ENCODE data around the gene TMEM164. TPM values are rescaled to one million over a fixed set of nuclear protein-coding genes. Genes with fewer than 3 reads are reported as not detected.

The TMEM164 gene
- total and polyA plus RNA-seq, 4 experiments from 2014 or later = 0.52 to 17.2 (median 9.9) TPM

GRCh38 chrX:110042496-110042895, 39.6 kb downstream of the TMEM164 start:
- intact Hi-C loops (cut with micrococcal nuclease) = no loop called here
- ChIA-PET CTCF (ENCODE audit: partially characterized antibody) (interaction anchor here (1.4 kb wide), 1 partner anchor 104 kb away, joined by 4 read pairs; no protein-coding TSS in a partner anchor), POLR2A (ENCODE audit: partially characterized antibody) (no interaction called here)
- no peak for DNase-seq
- Mint-ChIP-seq H3K27me3 (no peaks in the 10 kb centered on the region), H3K27ac (no peak overlapping the region), H3K4me1 (peaks cover 5 to 22% (median 19%) of the 10 kb centered on the region in 4 donors), H3K4me3 (no peak overlapping the region), H3K9me3 (no peaks in the 10 kb centered on the region), H3K36me3 (peaks cover 0 to 2% of the 10 kb centered on the region in 2 donors)
- H3K36me3 ChIP-seq (ENCODE audit: insufficient read depth, low read length) = no peaks in the 10 kb centered on the region
- no peak overlapping the region for H3K4me3 ChIP-seq (ENCODE audit: low read length in 2 of 2)
- no peak overlapping the region for H3K27ac ChIP-seq (ENCODE audit: low read depth, low read length)
- H3K9me3 ChIP-seq (ENCODE audit: control insufficient read depth in 1 of 2, low read length in 2 of 2) = no peaks in the 10 kb centered on the region
- H3K27me3 ChIP-seq (ENCODE audit: insufficient read depth, low read length) = no peaks in the 10 kb centered on the region
- no peaks in the 10 kb centered on the region for H3K4me1 ChIP-seq (ENCODE audit: insufficient read depth, low read length)

- Histone ChIP-seq H3K9me3 (ENCODE audit: control insufficient read depth in 1 of 2, low read length in 2 of 2) (no peaks in the 10 kb centered on the region), H3K4me3 (ENCODE audit: low read length in 2 of 2) (no peak overlapping the region), H3K36me3 (ENCODE audit: insufficient read depth, low read length) (no peaks in the 10 kb centered on the region), H3K27me3 (ENCODE audit: insufficient read depth, low read length) (no peaks in the 10 kb centered on the region), H3K4me1 (ENCODE audit: insufficient read depth, low read length) (no peaks in the 10 kb centered on the region), H3K27ac (ENCODE audit: low read depth, low read length) (no peak overlapping the region)
- ChIA-PET CTCF (ENCODE audit: partially characterized antibody) (interaction anchor here (1.4 kb wide), 2 partner anchors 103 kb away, joined by 4 read pairs; no protein-coding TSS in a partner anchor), POLR2A (ENCODE audit: partially characterized antibody) (no interaction called here)
- Mint-ChIP-seq H3K4me3 (peak overlapping the region in 2 of 8 donors; percentile 2 to 15), H3K36me3 (peaks cover 0 to 2% of the 10 kb centered on the region in 2 donors), H3K4me1 (peaks cover 4 to 20% (median 17%) of the 10 kb centered on the region in 4 donors), H3K27ac (no peak overlapping the region), H3K9me3 (no peaks in the 10 kb centered on the region), H3K27me3 (no peaks in the 10 kb centered on the region)
- no peak for DNase-seq
- intact Hi-C loops (cut with micrococcal nuclease) = no loop called here
Observed at GRCh38 chrX:110043506-110043905, 40.6 kb downstream of the TMEM164 start.

GRCh38 chrX:110044346-110045249, 41.7 kb downstream of the TMEM164 start:
- Histone ChIP-seq H3K27ac (ENCODE audit: low read depth, low read length) (no peak overlapping the region), H3K4me3 (ENCODE audit: low read length in 2 of 2) (no peak overlapping the region), H3K4me1 (ENCODE audit: insufficient read depth, low read length) (no peaks in the 10 kb centered on the region), H3K27me3 (ENCODE audit: insufficient read depth, low read length) (no peaks in the 10 kb centered on the region), H3K36me3 (ENCODE audit: insufficient read depth, low read length) (no peaks in the 10 kb centered on the region), H3K9me3 (ENCODE audit: control insufficient read depth in 1 of 2, low read length in 2 of 2) (no peaks in the 10 kb centered on the region)
- POLR2A ChIA-PET (ENCODE audit: partially characterized antibody) = no interaction called here
- CTCF ChIA-PET (ENCODE audit: partially characterized antibody) = interaction anchor here (1.4 kb wide), 1 partner anchor 102 kb away, joined by 4 read pairs; no protein-coding TSS in a partner anchor
- no peak overlapping the region for H3K4me3 Mint-ChIP-seq
- no peak overlapping the region for H3K27ac Mint-ChIP-seq
- peaks cover 2 to 20% (median 12%) of the 10 kb centered on the region in 4 donors for H3K4me1 Mint-ChIP-seq
- H3K36me3 Mint-ChIP-seq = peaks cover 3 to 4% of the 10 kb centered on the region in 2 donors
- intact Hi-C loops (cut with micrococcal nuclease) = no loop called here
- H3K27me3 Mint-ChIP-seq = no peaks in the 10 kb centered on the region
- H3K9me3 Mint-ChIP-seq = no peaks in the 10 kb centered on the region
- DNase-seq = no peak

GRCh38 chrX:110045421-110045820, 42.5 kb downstream of the TMEM164 start:
- peaks cover 2 to 20% (median 11%) of the 10 kb centered on the region in 4 donors for H3K4me1 Mint-ChIP-seq
- DNase-seq = no peak
- no peaks in the 10 kb centered on the region for H3K9me3 Mint-ChIP-seq
- no peak overlapping the region for H3K4me3 Mint-ChIP-seq
- CTCF ChIA-PET (ENCODE audit: partially characterized antibody) = interaction anchor here (0.8 kb wide), 1 partner anchor 154 kb away, joined by 3 read pairs; no protein-coding TSS in a partner anchor
- no peaks in the 10 kb centered on the region for H3K27me3 Mint-ChIP-seq
- H3K36me3 Mint-ChIP-seq = peaks cover 5 to 6% of the 10 kb centered on the region in 2 donors
- POLR2A ChIA-PET (ENCODE audit: partially characterized antibody) = no interaction called here
- no peak overlapping the region for H3K27ac Mint-ChIP-seq
- intact Hi-C loops (cut with micrococcal nuclease) = no loop called here
- H3K27me3 ChIP-seq (ENCODE audit: insufficient read depth, low read length) = no peaks in the 10 kb centered on the region
- no peaks in the 10 kb centered on the region for H3K4me1 ChIP-seq (ENCODE audit: insufficient read depth, low read length)
- no peaks in the 10 kb centered on the region for H3K9me3 ChIP-seq (ENCODE audit: control insufficient read depth in 1 of 2, low read length in 2 of 2)
- no peak overlapping the region for H3K4me3 ChIP-seq (ENCODE audit: low read length in 2 of 2)
- H3K27ac ChIP-seq (ENCODE audit: low read depth, low read length) = no peak overlapping the region
- no peaks in the 10 kb centered on the region for H3K36me3 ChIP-seq (ENCODE audit: insufficient read depth, low read length)

- peaks cover 5 to 6% of the 10 kb centered on the region in 2 donors for H3K36me3 Mint-ChIP-seq
- intact Hi-C loops (cut with micrococcal nuclease) = no loop called here
Observed at GRCh38 chrX:110046001-110046400, 43.1 kb downstream of the TMEM164 start.

GRCh38 chrX:110046971-110047370, 44.1 kb downstream of the TMEM164 start:
- Histone ChIP-seq H3K4me3 (ENCODE audit: low read length in 2 of 2) (no peak overlapping the region), H3K27me3 (ENCODE audit: insufficient read depth, low read length) (no peaks in the 10 kb centered on the region), H3K27ac (ENCODE audit: low read depth, low read length) (no peak overlapping the region), H3K4me1 (ENCODE audit: insufficient read depth, low read length) (no peaks in the 10 kb centered on the region), H3K36me3 (ENCODE audit: insufficient read depth, low read length) (no peaks in the 10 kb centered on the region), H3K9me3 (ENCODE audit: control insufficient read depth in 1 of 2, low read length in 2 of 2) (no peaks in the 10 kb centered on the region)
- peaks cover 0 to 13% (median 6%) of the 10 kb centered on the region in 4 donors for H3K4me1 Mint-ChIP-seq
- no peaks in the 10 kb centered on the region for H3K27me3 Mint-ChIP-seq
- ChIA-PET CTCF (ENCODE audit: partially characterized antibody) (no interaction called here), POLR2A (ENCODE audit: partially characterized antibody) (no interaction called here)
- no peak overlapping the region for H3K27ac Mint-ChIP-seq
- no peak for DNase-seq
- intact Hi-C loops (cut with micrococcal nuclease) = no loop called here
- H3K4me3 Mint-ChIP-seq = no peak overlapping the region
- H3K9me3 Mint-ChIP-seq = no peaks in the 10 kb centered on the region
- peaks cover 5 to 6% of the 10 kb centered on the region in 2 donors for H3K36me3 Mint-ChIP-seq

More at GRCh38 chrX:110046001-110046400, 43.1 kb downstream of the TMEM164 start:
- Mint-ChIP-seq H3K4me3 (no peak overlapping the region), H3K4me1 (peaks cover 2 to 18% (median 10%) of the 10 kb centered on the region in 4 donors), H3K27me3 (no peaks in the 10 kb centered on the region), H3K27ac (peak overlapping the region in 1 of 7 donors; percentile 10), H3K9me3 (no peaks in the 10 kb centered on the region)
- no peaks in the 10 kb centered on the region for H3K9me3 ChIP-seq (ENCODE audit: control insufficient read depth in 1 of 2, low read length in 2 of 2)
- no peaks in the 10 kb centered on the region for H3K4me1 ChIP-seq (ENCODE audit: insufficient read depth, low read length)
- POLR2A ChIA-PET (ENCODE audit: partially characterized antibody) = no interaction called here
- H3K27ac ChIP-seq (ENCODE audit: low read depth, low read length) = no peak overlapping the region
- DNase-seq = no peak
- no peaks in the 10 kb centered on the region for H3K36me3 ChIP-seq (ENCODE audit: insufficient read depth, low read length)
- CTCF ChIA-PET (ENCODE audit: partially characterized antibody) = interaction anchor here (0.8 kb wide), 1 partner anchor 155 kb away, joined by 3 read pairs; no protein-coding TSS in a partner anchor
- H3K4me3 ChIP-seq (ENCODE audit: low read length in 2 of 2) = no peak overlapping the region
- no peaks in the 10 kb centered on the region for H3K27me3 ChIP-seq (ENCODE audit: insufficient read depth, low read length)

- Histone ChIP-seq H3K27me3 (ENCODE audit: insufficient read depth, low read length) (no peaks in the 10 kb centered on the region), H3K27ac (ENCODE audit: low read depth, low read length) (no peak overlapping the region), H3K9me3 (ENCODE audit: control insufficient read depth in 1 of 2, low read length in 2 of 2) (no peaks in the 10 kb centered on the region), H3K36me3 (ENCODE audit: insufficient read depth, low read length) (no peaks in the 10 kb centered on the region), H3K4me1 (ENCODE audit: insufficient read depth, low read length) (no peaks in the 10 kb centered on the region), H3K4me3 (ENCODE audit: low read length in 2 of 2) (no peak overlapping the region)
- H3K27ac Mint-ChIP-seq = no peak overlapping the region
- H3K27me3 Mint-ChIP-seq = no peaks in the 10 kb centered on the region
- no peak for DNase-seq
- intact Hi-C loops (cut with micrococcal nuclease) = no loop called here
- ChIA-PET CTCF (ENCODE audit: partially characterized antibody) (interaction anchor here (1.1 kb wide), 1 partner anchor 10 kb away, joined by 3 read pairs; no protein-coding TSS in a partner anchor), POLR2A (ENCODE audit: partially characterized antibody) (no interaction called here)
- H3K4me3 Mint-ChIP-seq = no peak overlapping the region
- peaks cover 0 to under 1% (median 0%) of the 10 kb centered on the region in 8 donors for H3K9me3 Mint-ChIP-seq
- H3K4me1 Mint-ChIP-seq = peaks cover 0 to 9% (median 0%) of the 10 kb centered on the region in 4 donors
- peaks cover 9 to 12% of the 10 kb centered on the region in 2 donors for H3K36me3 Mint-ChIP-seq
Observed at GRCh38 chrX:110049096-110049495, 46.2 kb downstream of the TMEM164 start.

Data from CD4-positive, alpha-beta memory T cell (primary cell).